Measurements from ENCODE around the gene SLX4IP.

The SLX4IP gene

GRCh38 chr20:10670501-10671220, 235.6 kb downstream of the SLX4IP start:
- no peak for FAIRE-seq

DNA sequence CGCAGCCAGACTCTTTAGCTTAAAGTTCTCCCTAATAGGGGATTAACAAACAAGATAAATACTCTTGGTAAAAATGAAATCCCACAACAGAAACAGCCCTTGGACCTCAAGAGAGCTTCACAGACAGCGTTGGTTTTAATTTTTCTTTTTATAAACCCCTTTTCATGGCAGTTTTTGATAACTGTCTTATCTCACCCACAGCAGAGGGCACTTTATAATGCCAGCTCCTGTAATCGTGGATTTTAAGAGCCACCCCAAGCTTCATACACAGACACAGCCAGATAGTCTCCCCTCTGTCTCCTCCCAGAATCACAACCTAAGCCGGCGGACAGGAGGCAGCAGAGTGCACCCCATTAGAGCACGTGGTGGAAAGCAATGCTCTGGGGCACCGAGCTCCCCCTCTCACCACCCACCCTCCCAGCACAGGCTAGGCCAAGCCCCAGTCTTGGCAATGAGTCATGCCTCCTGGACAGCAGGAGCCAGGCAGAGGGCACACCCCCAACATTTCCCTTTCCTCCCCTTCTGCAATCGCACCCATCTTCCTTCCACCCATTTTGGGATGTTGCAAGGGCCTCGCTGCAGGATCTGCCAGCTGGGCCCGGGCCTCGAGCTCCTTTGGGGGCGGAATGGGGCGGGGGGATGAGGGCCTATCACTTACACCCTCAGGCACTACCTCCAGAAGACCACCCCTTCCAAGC, 236.3 kb downstream of the SLX4IP start:
- FAIRE-seq: no peak

GRCh38 chr20:10671919-10672623, 237.0 kb downstream of the SLX4IP start:
- no peak for FAIRE-seq

DNA sequence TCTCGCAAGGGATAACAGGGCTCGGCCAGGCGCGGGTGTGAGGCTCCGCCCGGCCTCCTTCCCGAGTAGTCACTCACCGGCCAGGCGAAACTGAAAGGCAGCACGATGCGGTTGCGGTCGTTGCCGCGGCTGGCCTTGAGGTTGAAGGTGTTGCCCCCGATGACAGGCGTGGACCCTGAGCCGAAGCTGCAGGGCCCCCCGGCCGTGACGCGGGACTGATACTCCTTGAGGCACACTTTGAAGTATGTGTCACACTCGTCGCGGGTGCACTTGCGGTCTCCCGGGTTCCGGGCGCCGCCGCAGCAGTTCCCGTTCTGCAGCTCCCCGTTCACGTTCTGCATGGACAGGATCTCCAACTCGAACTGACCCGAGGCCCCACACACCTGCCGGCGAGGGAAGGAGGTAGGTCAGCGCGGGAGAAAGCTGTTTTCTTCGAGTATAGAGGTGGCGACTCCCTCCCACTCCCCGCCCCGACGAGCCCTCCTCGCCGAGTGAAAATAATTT, 237.6 kb downstream of the SLX4IP start:
- FAIRE-seq: no peak

DNA sequence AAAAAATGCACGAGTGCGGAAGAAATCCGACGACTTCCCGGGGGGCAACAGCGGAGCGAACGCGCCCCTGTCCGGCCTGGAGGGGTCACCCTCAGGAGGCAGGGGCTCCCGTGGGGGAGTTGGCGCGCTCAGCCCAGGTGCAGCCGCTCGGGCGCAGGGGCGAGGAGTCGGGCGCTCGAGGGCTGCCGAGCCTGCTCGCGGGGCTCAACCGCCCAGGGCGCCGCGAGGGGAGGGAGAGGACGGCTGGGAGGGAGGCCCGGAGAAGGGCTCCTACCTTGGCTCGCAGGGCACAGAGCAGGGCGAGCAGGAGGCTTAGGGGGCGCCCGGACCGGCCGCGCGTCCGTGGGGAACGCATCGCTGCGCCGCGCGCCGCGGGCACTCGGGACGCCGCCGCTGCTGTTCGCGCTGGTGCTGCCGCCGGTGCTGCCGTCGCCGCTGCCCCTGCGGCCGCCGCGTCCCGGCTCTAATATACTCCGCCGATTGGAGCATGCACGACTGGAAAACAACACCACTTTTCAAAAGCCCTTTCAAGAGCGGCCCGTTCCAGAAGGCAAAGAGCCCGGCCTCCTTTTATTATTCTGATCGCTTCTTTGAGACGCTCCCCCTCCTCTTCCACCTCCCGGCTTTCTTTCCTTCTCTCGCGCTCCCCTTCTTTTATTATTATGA, 238.2 kb downstream of the SLX4IP start:
- FAIRE-seq: no peak

DNA sequence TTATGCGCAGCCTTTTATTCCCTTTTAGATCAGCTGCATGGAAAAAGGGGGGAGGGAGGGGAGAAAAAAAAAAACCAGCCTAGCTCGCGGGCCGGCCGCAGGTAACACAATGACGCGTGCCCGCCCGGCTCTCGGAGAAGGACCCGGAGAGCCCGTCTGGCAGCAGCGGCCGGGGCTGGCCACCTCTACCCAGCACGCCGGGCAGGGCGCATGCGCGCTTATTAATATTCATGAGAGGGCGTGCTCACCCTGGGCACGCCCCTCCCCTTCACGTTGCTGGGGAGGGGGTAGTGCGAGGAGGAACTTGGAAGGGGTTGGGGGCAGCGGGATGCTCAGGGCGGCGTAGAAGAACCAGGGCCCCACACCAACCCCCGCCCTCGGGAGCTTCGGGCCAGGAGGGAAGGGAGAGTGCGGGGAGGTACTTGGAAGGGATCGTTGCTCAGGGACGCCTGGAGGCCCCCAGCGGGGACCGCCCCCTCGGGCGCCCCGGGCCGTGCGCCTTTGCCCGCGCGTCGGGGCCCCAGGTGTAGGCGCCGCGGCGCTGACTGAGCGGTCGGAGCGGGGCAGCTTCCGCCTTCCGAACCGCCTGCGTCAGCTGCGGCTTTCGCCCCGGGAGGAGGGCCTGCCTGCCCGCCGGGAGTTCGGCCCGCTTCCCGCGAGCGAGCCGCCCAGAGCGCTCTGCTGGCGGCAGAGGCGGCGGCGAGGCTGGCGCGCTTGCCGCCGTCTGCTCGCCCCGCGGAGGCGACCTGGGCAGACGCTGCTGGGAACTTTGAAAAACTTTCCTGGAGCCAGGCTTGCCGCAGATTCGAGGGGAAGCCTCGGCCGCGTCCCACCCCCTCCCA, 239.0 kb downstream of the SLX4IP start, which contains the start of gene JAG1:
TSS of gene JAG1 (minus strand) at position 158 of the 842 bp plus-strand sequence. CDS start 469 bp downstream, outside the sequence.
- no peak for FAIRE-seq

DNA sequence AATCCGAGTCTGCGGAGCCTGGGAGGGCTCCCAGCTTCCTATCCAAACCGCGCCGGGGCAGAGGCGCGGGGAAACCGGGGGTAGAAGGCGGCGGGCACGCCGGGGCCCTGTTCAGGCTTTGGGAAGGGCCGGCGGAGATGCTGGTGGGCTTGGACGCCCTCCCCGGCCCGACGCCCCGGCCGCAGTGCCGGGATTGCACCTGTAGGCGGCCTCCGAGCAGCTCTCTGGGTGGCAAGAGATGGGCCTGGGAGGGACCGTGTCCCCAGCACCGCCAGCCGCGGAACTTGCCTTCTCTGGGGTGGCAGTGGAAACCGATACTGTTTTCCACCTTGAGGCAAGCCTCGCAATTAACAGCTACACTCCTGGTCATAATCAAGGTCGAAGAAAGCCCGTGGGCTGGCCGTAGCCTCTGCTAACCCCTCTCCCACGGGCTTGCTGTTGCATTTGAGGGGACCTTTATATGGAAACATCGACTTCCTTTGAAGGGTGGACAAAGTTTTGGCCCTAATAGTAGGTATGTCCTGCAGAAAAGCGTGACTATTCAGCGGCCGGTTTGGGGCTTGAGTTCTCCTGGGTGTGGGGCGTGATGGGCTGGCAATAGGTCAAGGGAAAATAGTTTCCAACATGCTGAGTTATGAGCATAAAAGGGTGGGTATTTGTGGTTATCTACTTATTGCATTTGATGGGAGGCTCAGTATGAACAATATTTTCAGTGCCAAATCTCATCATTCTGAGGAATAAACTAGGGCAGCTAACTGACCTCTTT, 239.8 kb downstream of the SLX4IP start:
- FAIRE-seq: no peak

DNA sequence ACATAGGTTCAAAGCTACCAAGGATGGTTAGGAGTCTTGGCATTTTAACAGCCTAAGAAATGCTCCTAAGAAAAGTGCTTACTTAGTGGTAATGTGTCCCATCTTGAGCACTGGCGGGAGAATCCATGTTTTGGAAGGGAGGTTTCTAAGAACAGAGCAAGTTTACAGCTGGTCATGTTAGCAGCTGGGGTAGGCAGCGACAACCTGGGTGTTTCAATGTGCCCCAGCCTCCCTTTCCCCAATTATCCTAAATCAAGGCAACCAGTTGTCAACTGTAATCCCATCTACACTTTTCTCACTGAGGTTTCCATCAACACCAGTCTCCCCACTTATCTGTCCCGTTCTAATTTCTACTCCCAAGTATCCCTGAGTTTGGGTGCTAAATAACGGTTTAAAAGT, 240.3 kb downstream of the SLX4IP start:
- no peak for FAIRE-seq

DNA sequence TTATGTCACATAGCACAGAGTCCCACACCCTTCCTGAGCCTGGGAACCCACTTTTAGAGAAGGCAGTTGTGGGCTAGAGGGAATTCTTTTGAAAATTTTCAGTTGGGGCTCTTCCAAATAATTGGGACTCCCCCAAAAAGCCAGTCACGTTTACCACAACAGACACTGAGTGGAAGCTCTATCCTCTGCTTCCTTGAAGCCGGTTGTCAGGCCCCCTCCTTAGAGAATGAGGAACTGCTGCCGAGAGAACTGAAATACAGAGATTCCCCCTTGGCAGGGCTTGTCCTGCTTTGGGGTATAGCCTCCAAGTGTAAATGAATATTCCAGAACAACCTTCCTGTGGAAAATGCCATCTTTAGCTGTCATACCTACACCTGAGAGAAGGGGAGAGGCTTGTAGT, 241.4 kb downstream of the SLX4IP start:
- FAIRE-seq: no peak
